HG03108 (cell line): ENCODE measurements around the gene SH2D7.
A peak's percentile ranks its signal among the peaks of the same experiment; 100 is the strongest.

ENCODE experiments used
- ATAC-seq: cut with Tn5 transposase; IDR thresholded peaks from one replicate; pipeline ENCODE4 v1.9.1; 2021; ENCODE audit warnings: moderate library complexity; ENCODE audit not compliant: unreplicated experiment

Gene SH2D7

GRCh38 chr15:78077053-78077870 is 15.1 kb upstream of the SH2D7 start, which contains the start of gene TBC1D2B:
Gene TBC1D2B (minus strand): TSS chr15:78077711. CDS start chr15:78077652, 59 bp downstream.
- ATAC-seq: peak; percentile 57

GRCh38 chr15:78077871-78078210 is 14.5 kb upstream of the SH2D7 start:
- ATAC-seq: no peak

- ATAC-seq: no peak
Measured at GRCh38 chr15:78079298-78080087, 12.9 kb upstream of the SH2D7 start.

GRCh38 chr15:78080088-78080460 is 12.3 kb upstream of the SH2D7 start:
- no peak for ATAC-seq

GRCh38 chr15:78082106-78082742 is 10.1 kb upstream of the SH2D7 start:
- ATAC-seq: no peak

- ATAC-seq: no peak
Measured at GRCh38 chr15:78082743-78083110, 9.6 kb upstream of the SH2D7 start.

GRCh38 chr15:78083186-78083585 is 9.2 kb upstream of the SH2D7 start:
- ATAC-seq: no peak

- ATAC-seq: no peak
Measured at GRCh38 chr15:78083687-78084448, 8.5 kb upstream of the SH2D7 start.

- no peak for ATAC-seq
Measured at GRCh38 chr15:78084449-78084750, 8.0 kb upstream of the SH2D7 start.

GRCh38 chr15:78085928-78086327 is 6.4 kb upstream of the SH2D7 start:
- ATAC-seq: no peak

- ATAC-seq: peak; percentile 57
Measured at GRCh38 chr15:78087951-78088772, 4.2 kb upstream of the SH2D7 start.

- no peak for ATAC-seq
Measured at GRCh38 chr15:78088773-78089080, 3.6 kb upstream of the SH2D7 start.

- ATAC-seq: no peak
Measured at GRCh38 chr15:78090422-78091063, 1.8 kb upstream of the SH2D7 start.

- ATAC-seq: no peak
Measured at GRCh38 chr15:78093242-78094020, 1.1 kb downstream of the SH2D7 start.

- no peak for ATAC-seq
Measured at GRCh38 chr15:78097667-78098066, 5.3 kb downstream of the SH2D7 start.

- no peak for ATAC-seq
Measured at GRCh38 chr15:78098131-78098755, 5.9 kb downstream of the SH2D7 start.

GRCh38 chr15:78100886-78101285 is 8.5 kb downstream of the SH2D7 start:
- ATAC-seq: no peak

GRCh38 chr15:78101423-78102105 is 9.2 kb downstream of the SH2D7 start:
- ATAC-seq: no peak
